Activated naive CD4-positive, alpha-beta T cell treated with anti-CD3 and anti-CD28 coated beads, Interleukin-2, amount 10 ng/mL, durations not matched to agents 7 days and 5 days (primary cell): Measurements from ENCODE around the gene AP1G1.
"Not testable (repeated sequence)": the region's sequence is repeated elsewhere in the genome, so short reads cannot be mapped to it uniquely, and the experiment has no call there.

Experiments
- CTCF ChIA-PET: fragments of 350-600 bp; sonication (Branson Sonifier 250); formaldehyde crosslinking; loops from one replicate; lab custom pipeline; 2021; ENCODE audit warnings: antibody characterized with exemption; lab: Charles Lee
- DNase-seq: peaks from one replicate; pipeline ENCODE4 v3.0.0-alpha.2; 2020
- H3K27ac Mint-ChIP-seq: one replicate; pipeline ENCODE4 v1.8.0; 2021; ENCODE audit warnings: mild to moderate bottlenecking, moderate library complexity, mixed read lengths
- H3K27me3 Mint-ChIP-seq: one replicate; pipeline ENCODE4 v1.8.0; 2021; ENCODE audit warnings: mild to moderate bottlenecking, mixed read lengths
- H3K36me3 Mint-ChIP-seq: one replicate; pipeline ENCODE4 v1.8.0; 2021; ENCODE audit warnings: mixed read lengths
- H3K4me1 Mint-ChIP-seq: one replicate; pipeline ENCODE4 v1.8.0; 2021; ENCODE audit warnings: mixed read lengths
- H3K4me3 Mint-ChIP-seq: one replicate; pipeline ENCODE4 v1.8.0; 2021; ENCODE audit warnings: mild to moderate bottlenecking, moderate library complexity, mixed read lengths
- H3K9me3 Mint-ChIP-seq: one replicate; pipeline ENCODE4 v1.8.0; 2021; ENCODE audit warnings: mixed read lengths

The AP1G1 gene

GRCh38 chr16:71792176-71792575 is 16.5 kb downstream of the AP1G1 start:
- Mint-ChIP-seq H3K27ac (no peak overlapping the region), H3K9me3 (no peaks in the 10 kb centered on the region), H3K36me3 (peaks cover 29% of the 10 kb centered on the region), H3K4me3 (no peak overlapping the region), H3K27me3 (no peaks in the 10 kb centered on the region), H3K4me1 (peaks cover 46% of the 10 kb centered on the region)
- no peak for DNase-seq
- CTCF ChIA-PET = no interaction called here

GRCh38 chr16:71790329-71790728 is 18.3 kb downstream of the AP1G1 start:
- H3K4me3 Mint-ChIP-seq, H3K27me3 Mint-ChIP-seq, H3K9me3 Mint-ChIP-seq, DNase-seq: not testable (repeated sequence)
- CTCF ChIA-PET = interaction anchor here (1.0 kb wide), 1 partner anchor 171 kb away, joined by 3 read pairs; no protein-coding TSS in a partner anchor
- Mint-ChIP-seq H3K4me1 (peaks cover 31% of the 10 kb centered on the region), H3K36me3 (peaks cover 20% of the 10 kb centered on the region), H3K27ac (peak overlapping the region; percentile 84)

GRCh38 chr16:71789136-71789535 is 19.5 kb downstream of the AP1G1 start:
- no peaks in the 10 kb centered on the region for H3K27me3 Mint-ChIP-seq
- H3K36me3 Mint-ChIP-seq = peaks cover 22% of the 10 kb centered on the region
- H3K9me3 Mint-ChIP-seq = no peaks in the 10 kb centered on the region
- H3K4me3 Mint-ChIP-seq = no peak overlapping the region
- CTCF ChIA-PET = no interaction called here
- H3K27ac Mint-ChIP-seq = no peak overlapping the region
- no peak for DNase-seq
- peaks cover 26% of the 10 kb centered on the region for H3K4me1 Mint-ChIP-seq

DNA sequence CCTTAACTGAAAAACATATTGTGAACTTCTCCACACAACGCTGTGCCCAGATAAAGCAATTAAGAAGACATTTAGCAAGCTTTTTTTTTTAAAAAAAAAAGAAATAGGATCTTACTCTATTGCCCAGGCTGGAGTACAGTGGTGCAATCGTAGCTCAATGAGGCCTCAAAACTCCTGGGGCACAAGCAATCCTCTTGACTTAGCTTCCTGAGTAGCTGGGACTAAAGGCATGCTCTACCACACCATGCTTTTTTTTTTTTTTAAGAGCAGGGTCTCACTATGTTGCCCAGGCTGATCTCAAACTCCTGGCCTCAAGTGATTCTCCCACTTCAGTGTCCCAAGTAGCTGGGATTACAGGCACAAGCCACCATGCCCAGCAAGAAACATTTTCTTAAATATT is 20.1 kb downstream of the AP1G1 start:
- CTCF ChIA-PET = no interaction called here
- Mint-ChIP-seq H3K36me3 (peaks cover 23% of the 10 kb centered on the region), H3K27me3 (no peaks in the 10 kb centered on the region), H3K27ac (no peak overlapping the region), H3K4me3 (no peak overlapping the region), H3K9me3 (no peaks in the 10 kb centered on the region), H3K4me1 (peaks cover 24% of the 10 kb centered on the region)
- DNase-seq = no peak

DNA sequence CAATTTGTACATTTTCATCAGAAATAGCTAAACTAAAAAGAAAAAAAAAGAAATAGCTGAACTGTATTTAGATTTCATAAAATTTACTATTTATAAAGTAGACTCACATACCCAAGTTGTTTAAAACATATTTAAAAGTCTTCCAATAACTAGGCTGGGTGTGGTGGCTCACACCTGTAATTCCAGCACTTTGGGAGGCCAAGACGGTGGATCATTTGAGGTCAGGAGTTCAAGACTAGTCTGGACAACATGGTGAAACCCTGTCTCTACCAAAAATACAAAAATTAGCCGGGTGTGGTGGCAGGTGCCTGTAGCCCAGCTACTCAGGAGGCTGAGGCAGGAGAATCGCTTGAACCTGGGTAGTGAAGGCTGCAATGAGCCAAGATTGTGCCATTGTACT is 23.5 kb downstream of the AP1G1 start:
- CTCF ChIA-PET = interaction anchor here (1.6 kb wide), 1 partner anchor 10 kb away, joined by 4 read pairs; no protein-coding TSS in a partner anchor
- H3K4me3 Mint-ChIP-seq, DNase-seq, H3K9me3 Mint-ChIP-seq, H3K4me1 Mint-ChIP-seq, H3K27me3 Mint-ChIP-seq, H3K27ac Mint-ChIP-seq: not testable (repeated sequence)
- H3K36me3 Mint-ChIP-seq = peaks cover 23% of the 10 kb centered on the region

DNA sequence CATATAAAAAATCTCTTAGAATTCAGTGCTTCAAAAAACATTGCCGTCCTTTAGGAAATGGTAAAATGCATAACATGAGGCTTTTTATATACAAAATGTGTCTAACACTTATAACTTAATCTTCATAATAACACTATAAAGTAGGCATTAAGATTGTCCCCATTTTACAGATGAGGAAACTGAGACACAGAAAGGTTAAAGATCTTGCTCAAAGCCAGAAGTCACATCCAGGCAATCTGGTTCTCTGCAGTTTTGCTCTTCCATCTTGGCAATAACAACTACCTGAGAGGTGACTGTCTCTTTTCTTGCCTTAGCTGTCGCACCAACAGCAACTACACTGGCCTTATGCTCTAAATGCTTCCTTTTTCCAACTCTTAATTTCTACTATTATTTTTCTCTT is 24.5 kb downstream of the AP1G1 start:
- no peaks in the 10 kb centered on the region for H3K4me1 Mint-ChIP-seq
- CTCF ChIA-PET = interaction anchor here (1.6 kb wide), 1 partner anchor 11 kb away, joined by 4 read pairs; no protein-coding TSS in a partner anchor
- no peak overlapping the region for H3K4me3 Mint-ChIP-seq
- peaks cover 20% of the 10 kb centered on the region for H3K36me3 Mint-ChIP-seq
- H3K27ac Mint-ChIP-seq = no peak overlapping the region
- H3K9me3 Mint-ChIP-seq = no peaks in the 10 kb centered on the region
- no peak for DNase-seq
- H3K27me3 Mint-ChIP-seq = no peaks in the 10 kb centered on the region

GRCh38 chr16:71781741-71782140 is 26.9 kb downstream of the AP1G1 start:
- DNase-seq = no peak
- no peak overlapping the region for H3K27ac Mint-ChIP-seq
- peaks cover 14% of the 10 kb centered on the region for H3K36me3 Mint-ChIP-seq
- H3K9me3 Mint-ChIP-seq = no peaks in the 10 kb centered on the region
- no peaks in the 10 kb centered on the region for H3K27me3 Mint-ChIP-seq
- no peak overlapping the region for H3K4me3 Mint-ChIP-seq
- CTCF ChIA-PET = no interaction called here
- peaks cover 12% of the 10 kb centered on the region for H3K4me1 Mint-ChIP-seq

- CTCF ChIA-PET = no interaction called here
- no peak for DNase-seq
- Mint-ChIP-seq H3K36me3 (peaks cover 17% of the 10 kb centered on the region), H3K27me3 (no peaks in the 10 kb centered on the region), H3K4me1 (peaks cover 23% of the 10 kb centered on the region), H3K9me3 (no peaks in the 10 kb centered on the region), H3K4me3 (no peak overlapping the region), H3K27ac (no peak overlapping the region)
Observed at GRCh38 chr16:71780521-71781089, 28.0 kb downstream of the AP1G1 start.

DNA sequence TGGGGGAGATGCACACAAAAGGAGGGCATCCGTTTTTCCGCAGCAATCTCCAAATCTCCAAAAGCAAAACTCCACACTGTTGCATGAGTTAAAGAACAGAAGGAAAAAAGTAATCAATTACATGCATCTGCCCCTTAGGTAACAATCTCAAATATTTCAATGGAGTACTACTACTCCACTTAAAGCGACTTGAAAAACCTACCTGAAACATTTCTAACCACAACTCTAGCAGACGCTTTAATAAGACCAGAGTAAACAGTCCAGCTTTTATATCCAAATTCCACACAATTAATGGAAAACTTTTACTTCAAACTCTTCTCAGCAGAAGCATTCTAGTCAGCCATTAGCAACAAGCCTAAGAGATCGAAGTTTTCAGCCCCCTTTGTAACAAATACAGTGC is 29.9 kb downstream of the AP1G1 start:
- H3K4me1 Mint-ChIP-seq = peaks cover 26% of the 10 kb centered on the region
- H3K4me3 Mint-ChIP-seq = no peak overlapping the region
- peaks cover 19% of the 10 kb centered on the region for H3K36me3 Mint-ChIP-seq
- no peak for DNase-seq
- H3K27ac Mint-ChIP-seq = no peak overlapping the region
- CTCF ChIA-PET = no interaction called here
- no peaks in the 10 kb centered on the region for H3K27me3 Mint-ChIP-seq
- H3K9me3 Mint-ChIP-seq = no peaks in the 10 kb centered on the region

GRCh38 chr16:71777329-71777728 is 31.3 kb downstream of the AP1G1 start:
- H3K36me3 Mint-ChIP-seq = peaks cover 25% of the 10 kb centered on the region
- H3K4me3 Mint-ChIP-seq = no peak overlapping the region

DNA sequence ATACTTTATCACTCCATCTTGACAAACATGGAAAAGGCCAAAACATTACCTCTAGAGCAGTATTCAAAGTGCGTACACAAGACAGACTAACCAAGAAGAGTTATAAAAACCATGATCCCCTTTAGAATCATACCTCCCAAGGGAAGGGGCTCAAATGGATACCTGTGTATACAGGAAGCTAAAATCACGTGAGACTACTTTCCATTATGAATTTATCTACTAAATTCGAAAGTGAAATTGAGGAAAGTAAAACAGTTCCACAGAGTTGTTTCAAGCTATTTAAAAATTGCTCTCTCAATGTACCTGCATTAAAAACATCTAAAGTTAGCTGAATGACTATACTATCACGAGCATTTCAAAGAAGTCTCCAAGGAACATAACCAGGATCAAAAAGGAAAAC is 32.7 kb downstream of the AP1G1 start:
- no peak for DNase-seq
- peaks cover 26% of the 10 kb centered on the region for H3K4me1 Mint-ChIP-seq
- peak overlapping the region; percentile 74 for H3K27ac Mint-ChIP-seq
- no peaks in the 10 kb centered on the region for H3K27me3 Mint-ChIP-seq
- CTCF ChIA-PET = interaction anchor here (1.1 kb wide), 1 partner anchor 11 kb away, joined by 3 read pairs; no protein-coding TSS in a partner anchor
- no peaks in the 10 kb centered on the region for H3K9me3 Mint-ChIP-seq
- no peak overlapping the region for H3K4me3 Mint-ChIP-seq
- peaks cover 25% of the 10 kb centered on the region for H3K36me3 Mint-ChIP-seq

More at GRCh38 chr16:71777329-71777728, 31.3 kb downstream of the AP1G1 start:
- H3K9me3 Mint-ChIP-seq = no peaks in the 10 kb centered on the region
- no peaks in the 10 kb centered on the region for H3K27me3 Mint-ChIP-seq
- CTCF ChIA-PET = interaction anchor here (0.6 to 1.1 kb wide), 2 partner anchors 154 to 184 kb away, joined by 3 to 4 read pairs; no protein-coding TSS in a partner anchor
- DNase-seq = no peak
- H3K27ac Mint-ChIP-seq = no peak overlapping the region
- peaks cover 26% of the 10 kb centered on the region for H3K4me1 Mint-ChIP-seq

GRCh38 chr16:71771571-71771970 is 37.1 kb downstream of the AP1G1 start:
- no peak for DNase-seq
- Mint-ChIP-seq H3K4me1 (peaks cover 27% of the 10 kb centered on the region), H3K27me3 (no peaks in the 10 kb centered on the region), H3K27ac (no peak overlapping the region), H3K9me3 (no peaks in the 10 kb centered on the region), H3K36me3 (peaks cover 43% of the 10 kb centered on the region), H3K4me3 (no peak overlapping the region)
- CTCF ChIA-PET = no interaction called here

DNA sequence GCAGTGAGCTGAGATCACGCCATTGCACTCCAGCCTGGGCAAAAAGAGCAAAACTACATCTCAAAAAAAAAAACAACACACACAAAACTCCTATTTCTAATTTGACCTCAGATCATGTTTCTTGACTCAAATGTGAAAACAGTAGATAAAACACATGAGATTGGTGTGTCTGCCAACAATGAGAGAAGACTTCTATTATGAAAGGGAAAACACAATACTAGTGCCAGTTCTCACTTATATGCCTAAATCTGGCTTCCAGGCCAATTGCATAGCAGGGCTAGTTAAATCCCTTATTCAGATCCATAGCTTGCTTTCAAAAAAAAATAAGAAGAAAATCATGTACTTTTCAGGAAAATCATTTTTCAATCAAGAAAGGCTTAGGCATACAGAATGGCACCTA is 39.4 kb downstream of the AP1G1 start:
- H3K27ac Mint-ChIP-seq = no peak overlapping the region
- CTCF ChIA-PET = no interaction called here

DNA sequence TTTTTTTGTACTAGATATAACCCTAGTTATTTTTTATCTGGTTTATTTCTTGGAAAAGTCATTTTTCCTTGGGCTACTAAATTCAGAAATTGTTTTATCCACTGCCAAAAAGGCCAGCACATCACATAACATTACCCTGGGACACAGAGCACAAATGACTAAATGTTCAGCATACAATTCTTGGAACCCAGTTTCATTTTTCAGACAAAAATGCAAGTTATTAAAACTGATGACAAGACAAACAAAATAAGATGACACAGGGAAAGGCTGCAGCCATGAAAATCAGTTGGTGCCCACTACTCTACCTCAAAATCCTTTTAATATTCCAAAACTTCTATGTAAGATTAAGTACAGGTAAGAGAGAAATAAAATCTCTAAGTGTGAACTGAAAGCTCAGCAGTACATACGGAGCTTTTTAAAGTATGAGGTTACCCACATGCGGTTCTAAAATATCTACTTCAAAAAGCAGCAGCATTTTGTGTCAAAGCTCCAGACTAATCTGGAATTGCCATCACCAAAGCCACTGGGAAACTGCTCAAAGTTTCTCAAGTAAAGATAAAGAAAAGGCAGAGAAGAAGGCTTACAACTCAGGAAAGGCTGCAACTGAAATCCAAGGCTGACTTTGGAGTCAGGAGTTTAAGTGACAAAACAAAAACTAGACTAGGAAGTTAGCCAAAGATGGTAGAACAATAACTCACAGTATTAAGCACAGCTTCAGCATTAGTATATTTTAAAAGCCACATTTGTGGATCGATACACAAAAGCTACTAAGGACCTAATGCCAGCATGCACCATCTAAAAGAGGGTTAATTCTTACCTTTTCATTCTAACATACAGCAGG is 41.4 kb downstream of the AP1G1 start:
- Mint-ChIP-seq H3K27ac (peak overlapping the region; percentile 75), H3K4me1 (peaks cover 15% of the 10 kb centered on the region), H3K27me3 (no peaks in the 10 kb centered on the region), H3K36me3 (peaks cover 44% of the 10 kb centered on the region), H3K9me3 (no peaks in the 10 kb centered on the region), H3K4me3 (no peak overlapping the region)
- CTCF ChIA-PET = interaction anchor here (1.3 kb wide), 1 partner anchor 194 kb away, joined by 4 read pairs; no protein-coding TSS in a partner anchor
- no peak for DNase-seq

More for the DNA sequence above, 39.4 kb downstream of the AP1G1 start:
- H3K27me3 Mint-ChIP-seq = no peaks in the 10 kb centered on the region
- DNase-seq = no peak
- peaks cover 15% of the 10 kb centered on the region for H3K4me1 Mint-ChIP-seq
- H3K9me3 Mint-ChIP-seq = no peaks in the 10 kb centered on the region
- H3K36me3 Mint-ChIP-seq = peaks cover 42% of the 10 kb centered on the region
- no peak overlapping the region for H3K4me3 Mint-ChIP-seq
